Left lung (tissue), 14 donors: ENCODE data around the gene MAD2L1BP. TPM values are rescaled to one million over a fixed set of nuclear protein-coding genes. Genes with fewer than 3 reads are reported as not detected.
"Not testable (repeated sequence)": the region's sequence is repeated elsewhere in the genome, so short reads cannot be mapped to it uniquely, and the experiment has no call there.

ENCODE experiments used
- ATAC-seq: fragments of 200-7000 bp; cut with Tn5 transposase; one replicate; pipeline ENCODE4 v1.9.1; 2020; ENCODE audit warnings: moderate library complexity
- DNase-seq, 4 donors: peaks; one replicate each; pipeline ENCODE4 v3.0.0-alpha.2; 2013 to 2020
- H3K27ac ChIP-seq, 2 donors: fragments of 200-600 bp; sonication (generic) in 1 of 2; one replicate each; pipeline versions ENCODE4 v1.5.0 to v1.8.0; 2020 to 2021
- H3K27me3 ChIP-seq, 2 donors: fragments of 200-600 bp; sonication (generic) in 1 of 2; one replicate each; pipeline versions ENCODE4 v1.5.0 to v1.8.0; 2020 to 2021
- H3K36me3 ChIP-seq, 2 donors: fragments of 200-600 bp; sonication (generic) in 1 of 2; one replicate each; pipeline versions ENCODE4 v1.5.0 to v1.8.0; 2020 to 2021
- H3K4me1 ChIP-seq, 2 donors: fragments of 200-600 bp; one replicate each; pipeline ENCODE4 v1.8.0; 2021
- H3K4me3 ChIP-seq, 2 donors: fragments of 200-600 bp; sonication (generic) in 1 of 2; one replicate each; pipeline versions ENCODE4 v1.5.0 to v1.8.0; 2020 to 2021; ENCODE audit warnings: mild to moderate bottlenecking in 1 of 2
- H3K9me3 ChIP-seq, 2 donors: fragments of 200-600 bp; sonication (generic) in 1 of 2; one replicate each; pipeline versions ENCODE4 v1.5.0 to v1.8.0; 2020 to 2021
- intact Hi-C, 2 donors: fragments of 100-400 bp; cut with DNase I; formaldehyde crosslinking; loops; one replicate each; pipeline versions ENCODE4 v1.11.2 to v1.14.2; 2022
- long read RNA-seq, 12 donors: library from polyadenylated mRNA in 2 of 12; unstranded in 2 of 12; transcript quantifications; one replicate each; pipeline ENCODE4 v2.0.0 and lab custom pipeline, GENCODE V29; 2019 to 2026
- polyA plus RNA-seq, 6 donors: library from polyadenylated mRNA; unstranded; fragments of 120-200 nt; gene quantifications; one replicate each; pipeline ENCODE4 v1.2.1, GENCODE V29; 2013; ENCODE audit not compliant: insufficient read length in 6 of 6
- total RNA-seq, 2 donors: library from RNA; stranded (reverse); fragmentation: NEBNext Ultra II Directional; extraction: Animal tissue kit (Norgen Biotek cat#: 25700); gene quantifications; one replicate each; pipeline ENCODE4 v1.2.1, GENCODE V29; 2021
- TF ChIP-seq, protein P1 (sequence below), 2 donors: fragments of 200-600 bp; sonication (generic) in 1 of 2; IDR thresholded peaks; one replicate each; pipeline versions ENCODE4 v1.5.0 to v1.8.0; 2021; ENCODE audit warnings: antibody characterized with exemption in 2 of 2
- donor health status: DM: no; HTN: yes; CAD: no.
- donor health status: DM: no; HTN: no; CAD: no.

MAD2L1BP gene, protein sequence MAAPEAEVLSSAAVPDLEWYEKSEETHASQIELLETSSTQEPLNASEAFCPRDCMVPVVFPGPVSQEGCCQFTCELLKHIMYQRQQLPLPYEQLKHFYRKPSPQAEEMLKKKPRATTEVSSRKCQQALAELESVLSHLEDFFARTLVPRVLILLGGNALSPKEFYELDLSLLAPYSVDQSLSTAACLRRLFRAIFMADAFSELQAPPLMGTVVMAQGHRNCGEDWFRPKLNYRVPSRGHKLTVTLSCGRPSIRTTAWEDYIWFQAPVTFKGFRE
- total RNA-seq (10 to 100 TPM; 19.3 to 24.6 TPM), polyA plus RNA-seq (10 to 100 TPM; 23.2 to 26.1 (median 25.4) TPM)
- long read RNA-seq, donor 1, transcript MAD2L1BP-201 (3 exons, 1,301 nt), result major isoform, 25 of 26 reads
- long read RNA-seq, donor 1, partial matches to known transcripts, result 0 of 26 reads
- long read RNA-seq, donor 1, other reads (novel, unspliced or antisense), result 0 of 26 reads
- long read RNA-seq, donor 2, transcript MAD2L1BP-201 (3 exons, 1,301 nt), result major isoform, 11 of 11 reads
- long read RNA-seq, donor 2, partial matches to known transcripts, result 0 of 11 reads
- long read RNA-seq, donor 2, other reads (novel, unspliced or antisense), result 0 of 11 reads
- long read RNA-seq, donor 3, transcript MAD2L1BP-201 (3 exons, 1,301 nt), result major isoform, 15 of 15 reads
- long read RNA-seq, donor 3, partial matches to known transcripts, result 0 of 15 reads
- long read RNA-seq, donor 3, other reads (novel, unspliced or antisense), result 0 of 15 reads
- long read RNA-seq, donor 4, transcript MAD2L1BP-201 (3 exons, 1,301 nt), result major isoform, 21 of 22 reads
- long read RNA-seq, donor 4, partial matches to known transcripts, result 1 of 22 reads
- long read RNA-seq, donor 4, other reads (novel, unspliced or antisense), result 0 of 22 reads
- long read RNA-seq, donor 5, transcript MAD2L1BP-201 (3 exons, 1,301 nt), result major isoform, 12 of 13 reads
- long read RNA-seq, donor 5, partial matches to known transcripts, result 0 of 13 reads
- long read RNA-seq, donor 5, other reads (novel, unspliced or antisense), result 0 of 13 reads
- long read RNA-seq, donor 6, transcript MAD2L1BP-201 (3 exons, 1,301 nt), result major isoform, 13 of 13 reads
- long read RNA-seq, donor 6, partial matches to known transcripts, result 0 of 13 reads
- long read RNA-seq, donor 6, other reads (novel, unspliced or antisense), result 0 of 13 reads
- long read RNA-seq, donor 7, transcript MAD2L1BP-201 (3 exons, 1,301 nt), result major isoform, 6 of 7 reads
- long read RNA-seq, donor 7, partial matches to known transcripts, result 0 of 7 reads
- long read RNA-seq, donor 7, other reads (novel, unspliced or antisense), result 0 of 7 reads
- long read RNA-seq, donor 8, transcript MAD2L1BP-201 (3 exons, 1,301 nt), result major isoform, 18 of 19 reads
- long read RNA-seq, donor 8, partial matches to known transcripts, result 0 of 19 reads
- long read RNA-seq, donor 8, other reads (novel, unspliced or antisense), result 0 of 19 reads
- long read RNA-seq, donor 9, result 0 reads
- long read RNA-seq, donor 10, transcript MAD2L1BP-201 (3 exons, 1,301 nt), result major isoform, 14 of 15 reads
- long read RNA-seq, donor 10, partial matches to known transcripts, result 0 of 15 reads
- long read RNA-seq, donor 10, other reads (novel, unspliced or antisense), result 1 of 15 reads
- long read RNA-seq, donor 11, transcript MAD2L1BP-201 (3 exons, 1,301 nt), result major isoform, 22 of 46 reads
- long read RNA-seq, donor 11, partial matches to known transcripts, result 24 of 46 reads
- long read RNA-seq, donor 11, other reads (novel, unspliced or antisense), result 0 of 46 reads
- long read RNA-seq, donor 12, transcript MAD2L1BP-201 (3 exons, 1,301 nt), result major isoform, 9 of 11 reads
- long read RNA-seq, donor 12, partial matches to known transcripts, result 0 of 11 reads
- long read RNA-seq, donor 12, other reads (novel, unspliced or antisense), result 0 of 11 reads

DNA sequence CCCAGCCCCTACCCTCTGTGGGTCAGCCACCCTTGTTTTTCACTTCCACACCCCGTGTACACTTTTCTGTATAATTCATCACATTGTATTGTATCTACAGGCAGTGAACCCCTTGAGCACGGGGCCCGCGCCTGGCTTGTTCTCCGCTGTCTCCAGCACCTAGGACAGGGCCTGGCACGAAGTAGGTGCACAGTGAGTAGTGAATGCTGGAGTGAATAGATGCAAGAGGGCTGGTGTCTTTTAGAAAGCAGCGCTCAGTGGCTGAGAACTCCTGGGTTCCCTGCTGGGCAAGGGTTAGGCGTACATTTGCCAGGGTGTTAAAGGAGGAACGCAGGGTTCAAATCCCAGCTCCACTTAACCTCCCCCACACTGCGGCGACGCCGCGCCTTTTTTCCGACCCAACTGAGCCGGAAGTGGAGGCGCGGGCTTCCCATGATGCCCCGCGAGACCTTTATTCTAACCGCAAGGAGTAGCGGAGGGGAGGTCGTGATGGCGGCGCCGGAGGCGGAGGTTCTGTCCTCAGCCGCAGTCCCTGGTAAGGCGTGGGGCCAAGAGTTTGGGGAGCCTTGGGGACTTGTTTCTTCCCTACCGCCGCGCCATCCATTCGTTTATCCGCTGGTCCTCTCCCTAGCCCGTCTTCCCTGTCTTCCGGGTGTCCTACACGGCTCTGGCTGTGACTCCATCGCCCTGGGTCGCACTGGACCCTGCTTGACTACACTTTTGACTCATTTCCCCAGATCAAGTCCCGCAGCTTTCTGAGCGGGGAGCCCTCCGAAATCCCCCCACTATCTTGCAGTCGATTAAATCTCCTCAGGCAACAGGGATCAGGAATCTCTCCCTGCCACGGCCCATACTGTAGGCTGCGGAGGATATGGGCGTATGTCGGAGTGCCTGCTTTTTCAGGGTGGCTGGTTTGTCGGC, at the start of gene MAD2L1BP:
Gene MAD2L1BP (plus strand): TSS at position 454 of the 921 bp plus-strand sequence. CDS start 36 bp downstream, at position 490.
- peaks cover 0 to 36% of the 10 kb centered on the region in 2 donors for H3K36me3 ChIP-seq
- peak; percentile 94 for ATAC-seq
- peak within 1 kb of the TSS; percentile 65 to 79 for H3K27ac ChIP-seq
- peaks cover 9 to 55% of the 10 kb centered on the region in 2 donors for H3K4me1 ChIP-seq
- H3K9me3 ChIP-seq, result no peaks in the 10 kb centered on the region
- peak within 1 kb of the TSS; percentile 64 to 80 for H3K4me3 ChIP-seq
- TF ChIP-seq, protein P1, sequence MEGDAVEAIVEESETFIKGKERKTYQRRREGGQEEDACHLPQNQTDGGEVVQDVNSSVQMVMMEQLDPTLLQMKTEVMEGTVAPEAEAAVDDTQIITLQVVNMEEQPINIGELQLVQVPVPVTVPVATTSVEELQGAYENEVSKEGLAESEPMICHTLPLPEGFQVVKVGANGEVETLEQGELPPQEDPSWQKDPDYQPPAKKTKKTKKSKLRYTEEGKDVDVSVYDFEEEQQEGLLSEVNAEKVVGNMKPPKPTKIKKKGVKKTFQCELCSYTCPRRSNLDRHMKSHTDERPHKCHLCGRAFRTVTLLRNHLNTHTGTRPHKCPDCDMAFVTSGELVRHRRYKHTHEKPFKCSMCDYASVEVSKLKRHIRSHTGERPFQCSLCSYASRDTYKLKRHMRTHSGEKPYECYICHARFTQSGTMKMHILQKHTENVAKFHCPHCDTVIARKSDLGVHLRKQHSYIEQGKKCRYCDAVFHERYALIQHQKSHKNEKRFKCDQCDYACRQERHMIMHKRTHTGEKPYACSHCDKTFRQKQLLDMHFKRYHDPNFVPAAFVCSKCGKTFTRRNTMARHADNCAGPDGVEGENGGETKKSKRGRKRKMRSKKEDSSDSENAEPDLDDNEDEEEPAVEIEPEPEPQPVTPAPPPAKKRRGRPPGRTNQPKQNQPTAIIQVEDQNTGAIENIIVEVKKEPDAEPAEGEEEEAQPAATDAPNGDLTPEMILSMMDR (IDR thresholded peaks at IDR 0.05), result no peak
- intact Hi-C loops, result no loop called here
- DNase-seq, result peak; percentile 76 to 96 (median 87)
- no peaks in the 10 kb centered on the region for H3K27me3 ChIP-seq

DNA sequence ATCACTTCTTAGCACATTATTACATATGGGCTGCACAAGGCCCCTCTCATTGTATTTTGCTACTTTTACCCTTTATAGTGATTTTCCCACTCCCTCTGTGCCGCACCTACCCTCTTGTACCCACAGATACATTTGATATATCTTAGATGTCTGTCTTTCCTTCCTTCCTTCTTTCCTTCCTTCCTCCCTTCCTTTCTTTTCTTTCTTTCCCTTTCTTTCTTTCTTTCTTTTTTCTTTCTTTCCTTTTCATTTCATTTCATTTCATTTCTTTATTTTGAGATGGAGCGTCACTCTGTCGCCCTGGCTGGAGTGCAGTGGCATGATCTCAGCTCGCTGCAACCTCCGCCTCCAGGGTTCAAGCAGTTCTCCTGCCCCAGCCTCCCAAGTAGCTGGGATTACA, 47.4 kb upstream of the MAD2L1BP start:
- H3K36me3 ChIP-seq, result peaks cover 0 to 89% of the 10 kb centered on the region in 2 donors
- H3K27me3 ChIP-seq, result no peaks in the 10 kb centered on the region
- no peak overlapping the region for H3K4me3 ChIP-seq
- H3K4me1 ChIP-seq, result no peaks in the 10 kb centered on the region
- no peak overlapping the region for H3K27ac ChIP-seq
- intact Hi-C loops, result no loop called here
- TF ChIP-seq, protein P1 (IDR thresholded peaks at IDR 0.05), result no peak
- no peak for DNase-seq
- no peaks in the 10 kb centered on the region for H3K9me3 ChIP-seq
- ATAC-seq, result no peak

DNA sequence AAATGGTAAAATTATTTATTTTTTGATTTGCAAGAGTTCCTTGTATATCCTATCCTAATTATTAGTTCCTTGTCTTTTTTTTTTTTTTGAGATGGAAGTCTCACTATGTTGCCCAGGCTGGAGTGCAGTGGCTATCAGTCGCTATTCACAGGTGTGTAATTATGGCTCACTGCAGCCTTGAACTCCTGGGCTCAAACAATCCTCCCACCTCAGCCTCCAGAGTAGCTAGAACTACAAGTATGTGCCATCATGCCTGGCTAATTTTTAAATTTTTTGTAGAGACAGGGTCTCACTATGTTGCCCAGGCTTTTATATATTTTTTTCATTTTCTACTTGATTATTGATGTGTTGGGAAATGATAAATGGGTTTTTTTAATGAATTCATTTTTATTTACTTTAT, 46.1 kb upstream of the MAD2L1BP start:
- H3K27me3 ChIP-seq, DNase-seq, H3K4me1 ChIP-seq, intact Hi-C loops, H3K27ac ChIP-seq, ATAC-seq, H3K9me3 ChIP-seq, H3K4me3 ChIP-seq: not testable (repeated sequence)
- H3K36me3 ChIP-seq, result peaks cover 0 to 76% of the 10 kb centered on the region in 2 donors

DNA sequence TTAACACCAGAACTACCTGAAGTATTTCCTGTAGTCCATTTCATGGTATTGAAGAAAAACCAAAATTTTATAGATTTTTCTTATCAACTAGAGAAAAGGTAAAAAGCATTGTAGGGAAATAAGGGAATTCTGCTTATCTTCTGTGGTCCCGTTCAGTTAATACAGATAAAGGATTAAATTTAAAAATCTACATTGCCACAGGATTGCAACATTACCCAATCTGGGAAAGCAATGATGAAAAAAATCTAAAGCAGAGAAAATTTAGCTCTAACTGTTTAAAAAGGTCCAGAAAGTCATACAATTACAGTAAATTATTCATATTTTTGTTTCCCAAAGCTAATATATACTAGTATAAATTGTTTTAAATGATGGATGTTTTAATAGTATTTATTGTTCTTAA, 41.7 kb upstream of the MAD2L1BP start:
- no peak overlapping the region for H3K27ac ChIP-seq
- TF ChIP-seq, protein P1 (IDR thresholded peaks at IDR 0.05), result no peak
- H3K4me3 ChIP-seq, result no peak overlapping the region
- no peaks in the 10 kb centered on the region for H3K4me1 ChIP-seq
- H3K27me3 ChIP-seq, result no peaks in the 10 kb centered on the region
- H3K36me3 ChIP-seq, result peaks cover 0 to 61% of the 10 kb centered on the region in 2 donors
- DNase-seq (no peak), ATAC-seq (no peak)
- intact Hi-C loops, result no loop called here
- no peaks in the 10 kb centered on the region for H3K9me3 ChIP-seq
